ENCODE results near the gene GMDS. TPM values are rescaled to one million over a fixed set of nuclear protein-coding genes. Genes with fewer than 3 reads are reported as not detected.
A peak's percentile ranks its signal among the peaks of the same experiment; 100 is the strongest.

The GMDS gene
- total RNA-seq, 1 donor from 2014 or later = 7.7 TPM

- no peak for DNase-seq (ENCODE audit: low read depth in 2 of 2)
These were observed 4.4 kb downstream of the GMDS start for GRCh38 chr6:2240961-2241360.

GRCh38 chr6:2237001-2237400 is 8.4 kb downstream of the GMDS start:
- DNase-seq (ENCODE audit: low read depth in 2 of 2) = peak; percentile 39 to 86

GRCh38 chr6:2235777-2236495 is 9.5 kb downstream of the GMDS start:
- no peak for DNase-seq (ENCODE audit: low read depth in 2 of 2)

- no peak for DNase-seq (ENCODE audit: low read depth in 2 of 2)
These were observed 13.0 kb downstream of the GMDS start for GRCh38 chr6:2232445-2232844.

GRCh38 chr6:2231438-2231837 is 14.0 kb downstream of the GMDS start:
- DNase-seq (ENCODE audit: low read depth in 2 of 2) = peak in 1 of 2 donors; percentile 27

GRCh38 chr6:2230659-2231277 is 14.6 kb downstream of the GMDS start:
- no peak for DNase-seq (ENCODE audit: low read depth in 2 of 2)

GRCh38 chr6:2229742-2230141 is 15.7 kb downstream of the GMDS start:
- DNase-seq (ENCODE audit: low read depth in 2 of 2) = no peak

- DNase-seq (ENCODE audit: low read depth in 2 of 2) = no peak
These were observed 16.4 kb downstream of the GMDS start for GRCh38 chr6:2229039-2229438.

GRCh38 chr6:2228392-2228791 is 17.0 kb downstream of the GMDS start:
- no peak for DNase-seq (ENCODE audit: low read depth in 2 of 2)

GRCh38 chr6:2226775-2227174 is 18.6 kb downstream of the GMDS start:
- DNase-seq (ENCODE audit: low read depth in 2 of 2) = no peak

- DNase-seq (ENCODE audit: low read depth in 2 of 2) = peak in 1 of 2 donors; percentile 17
These were observed 19.7 kb downstream of the GMDS start for GRCh38 chr6:2225422-2226392.

- no peak for DNase-seq (ENCODE audit: low read depth in 2 of 2)
These were observed 20.5 kb downstream of the GMDS start for GRCh38 chr6:2224847-2225382.

- peak in 1 of 2 donors; percentile 8 for DNase-seq (ENCODE audit: low read depth in 2 of 2)
These were observed 23.0 kb downstream of the GMDS start for GRCh38 chr6:2222275-2222842.

- DNase-seq (ENCODE audit: low read depth in 2 of 2) = peak in 1 of 2 donors; percentile 45
These were observed 23.6 kb downstream of the GMDS start for GRCh38 chr6:2221726-2222274.

GRCh38 chr6:2220154-2220553 is 25.3 kb downstream of the GMDS start:
- DNase-seq (ENCODE audit: low read depth in 2 of 2) = no peak

- DNase-seq (ENCODE audit: low read depth in 2 of 2) = no peak
These were observed 26.5 kb downstream of the GMDS start for GRCh38 chr6:2218866-2219265.

GRCh38 chr6:2216794-2217383 is 28.5 kb downstream of the GMDS start:
- DNase-seq (ENCODE audit: low read depth in 2 of 2) = no peak

- no peak for DNase-seq (ENCODE audit: low read depth in 2 of 2)
These were observed 30.1 kb downstream of the GMDS start for GRCh38 chr6:2215342-2215741.

GRCh38 chr6:2213086-2213485 is 32.3 kb downstream of the GMDS start:
- DNase-seq (ENCODE audit: low read depth in 2 of 2) = no peak

- DNase-seq (ENCODE audit: low read depth in 2 of 2) = peak; percentile 50 to 55
These were observed 36.1 kb downstream of the GMDS start for GRCh38 chr6:2209226-2209809.

Measured in lung microvascular endothelial cell (primary cell).